ENCODE results near the gene ZNF280B.

- TF ChIP-seq EZH2 (IDR thresholded peaks at IDR 0.05; ENCODE audit: borderline replicate concordance, insufficient read depth, low read depth, low read length, poor library complexity, severe bottlenecking) (no peak), CTCF (IDR thresholded peaks at IDR 0.05) (no peak)
These were observed 68.4 kb downstream of the ZNF280B start for GRCh38 chr22:22440188-22440587.
